ENCODE results near the gene TNK2.

TNK2 gene

DNA sequence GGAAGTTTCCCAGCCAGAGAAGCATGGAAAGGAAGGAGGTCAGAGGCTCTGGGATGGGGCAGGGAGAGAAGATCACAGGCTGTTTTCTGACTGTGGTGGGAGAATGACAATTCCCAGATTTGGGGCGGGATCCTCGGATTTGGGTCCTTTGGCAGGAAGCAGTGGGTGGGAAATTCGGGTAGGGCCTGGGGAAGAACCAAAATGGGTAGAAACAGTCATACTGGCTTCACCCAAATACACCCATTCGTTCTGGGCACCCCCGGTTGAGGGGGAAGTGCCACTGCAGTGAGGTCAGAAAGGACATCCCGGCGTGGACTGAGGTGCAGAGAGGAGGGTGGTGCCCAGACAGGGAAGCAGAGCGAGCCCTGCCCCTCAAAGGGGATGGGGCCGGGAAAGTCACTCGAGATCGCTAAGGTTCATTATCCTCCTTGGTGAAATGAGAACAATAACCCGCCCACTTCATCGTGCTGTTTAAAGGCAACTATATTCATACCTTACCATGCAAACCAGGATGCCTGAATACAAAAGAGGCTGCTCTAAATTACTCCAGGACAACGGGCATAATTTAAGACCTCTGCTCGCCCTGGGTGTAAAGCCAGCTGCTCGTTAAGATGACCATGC is 28.8 kb downstream of the TNK2 start:
- TF ChIP-seq HOXA7 (CRISPR knock-in tag; IDR thresholded peaks at IDR 0.05; ENCODE audit: borderline replicate concordance) (no peak), MZF1 (tag by site-specific recombination; IDR thresholded peaks at IDR 0.05; ENCODE audit: borderline replicate concordance) (no peak), ZNF416 (tag by site-specific recombination; IDR thresholded peaks at IDR 0.05) (no peak), MYNN (tag by site-specific recombination; IDR thresholded peaks at IDR 0.05; ENCODE audit: borderline replicate concordance) (no peak), ZBTB44 (tag by site-specific recombination; IDR thresholded peaks at IDR 0.05) (no peak), KLF16 (tag by site-specific recombination; IDR thresholded peaks at IDR 0.05) (no peak), ZNF521 (tag by site-specific recombination; IDR thresholded peaks at IDR 0.05) (no peak), ZNF426 (tag by site-specific recombination; IDR thresholded peaks at IDR 0.05) (no peak), ZNF658 (tag by site-specific recombination; IDR thresholded peaks at IDR 0.05) (no peak), ZNF169 (tag by site-specific recombination; IDR thresholded peaks at IDR 0.05) (no peak), ZNF221 (tag by site-specific recombination; IDR thresholded peaks at IDR 0.05; ENCODE audit: borderline replicate concordance) (no peak), CTCF (tag by site-specific recombination; IDR thresholded peaks at IDR 0.05) (no peak), GLIS1 (tag by site-specific recombination; IDR thresholded peaks at IDR 0.05) (no peak), SP7 (tag by site-specific recombination; IDR thresholded peaks at IDR 0.05) (no peak), ZNF600 (tag by site-specific recombination; IDR thresholded peaks at IDR 0.05) (no peak), ZNF776 (tag by site-specific recombination; IDR thresholded peaks at IDR 0.05; ENCODE audit: borderline replicate concordance) (no peak)
- TF ChIP-seq, protein P1, sequence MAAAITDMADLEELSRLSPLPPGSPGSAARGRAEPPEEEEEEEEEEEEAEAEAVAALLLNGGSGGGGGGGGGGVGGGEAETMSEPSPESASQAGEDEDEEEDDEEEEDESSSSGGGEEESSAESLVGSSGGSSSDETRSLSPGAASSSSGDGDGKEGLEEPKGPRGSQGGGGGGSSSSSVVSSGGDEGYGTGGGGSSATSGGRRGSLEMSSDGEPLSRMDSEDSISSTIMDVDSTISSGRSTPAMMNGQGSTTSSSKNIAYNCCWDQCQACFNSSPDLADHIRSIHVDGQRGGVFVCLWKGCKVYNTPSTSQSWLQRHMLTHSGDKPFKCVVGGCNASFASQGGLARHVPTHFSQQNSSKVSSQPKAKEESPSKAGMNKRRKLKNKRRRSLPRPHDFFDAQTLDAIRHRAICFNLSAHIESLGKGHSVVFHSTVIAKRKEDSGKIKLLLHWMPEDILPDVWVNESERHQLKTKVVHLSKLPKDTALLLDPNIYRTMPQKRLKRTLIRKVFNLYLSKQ (tag by site-specific recombination; IDR thresholded peaks at IDR 0.05; ENCODE audit: borderline replicate concordance) = no peak
- TF ChIP-seq, protein P2, sequence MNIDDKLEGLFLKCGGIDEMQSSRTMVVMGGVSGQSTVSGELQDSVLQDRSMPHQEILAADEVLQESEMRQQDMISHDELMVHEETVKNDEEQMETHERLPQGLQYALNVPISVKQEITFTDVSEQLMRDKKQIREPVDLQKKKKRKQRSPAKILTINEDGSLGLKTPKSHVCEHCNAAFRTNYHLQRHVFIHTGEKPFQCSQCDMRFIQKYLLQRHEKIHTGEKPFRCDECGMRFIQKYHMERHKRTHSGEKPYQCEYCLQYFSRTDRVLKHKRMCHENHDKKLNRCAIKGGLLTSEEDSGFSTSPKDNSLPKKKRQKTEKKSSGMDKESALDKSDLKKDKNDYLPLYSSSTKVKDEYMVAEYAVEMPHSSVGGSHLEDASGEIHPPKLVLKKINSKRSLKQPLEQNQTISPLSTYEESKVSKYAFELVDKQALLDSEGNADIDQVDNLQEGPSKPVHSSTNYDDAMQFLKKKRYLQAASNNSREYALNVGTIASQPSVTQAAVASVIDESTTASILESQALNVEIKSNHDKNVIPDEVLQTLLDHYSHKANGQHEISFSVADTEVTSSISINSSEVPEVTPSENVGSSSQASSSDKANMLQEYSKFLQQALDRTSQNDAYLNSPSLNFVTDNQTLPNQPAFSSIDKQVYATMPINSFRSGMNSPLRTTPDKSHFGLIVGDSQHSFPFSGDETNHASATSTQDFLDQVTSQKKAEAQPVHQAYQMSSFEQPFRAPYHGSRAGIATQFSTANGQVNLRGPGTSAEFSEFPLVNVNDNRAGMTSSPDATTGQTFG (tag by site-specific recombination; IDR thresholded peaks at IDR 0.05; ENCODE audit: borderline replicate concordance) = no peak
- TF ChIP-seq, protein P3, sequence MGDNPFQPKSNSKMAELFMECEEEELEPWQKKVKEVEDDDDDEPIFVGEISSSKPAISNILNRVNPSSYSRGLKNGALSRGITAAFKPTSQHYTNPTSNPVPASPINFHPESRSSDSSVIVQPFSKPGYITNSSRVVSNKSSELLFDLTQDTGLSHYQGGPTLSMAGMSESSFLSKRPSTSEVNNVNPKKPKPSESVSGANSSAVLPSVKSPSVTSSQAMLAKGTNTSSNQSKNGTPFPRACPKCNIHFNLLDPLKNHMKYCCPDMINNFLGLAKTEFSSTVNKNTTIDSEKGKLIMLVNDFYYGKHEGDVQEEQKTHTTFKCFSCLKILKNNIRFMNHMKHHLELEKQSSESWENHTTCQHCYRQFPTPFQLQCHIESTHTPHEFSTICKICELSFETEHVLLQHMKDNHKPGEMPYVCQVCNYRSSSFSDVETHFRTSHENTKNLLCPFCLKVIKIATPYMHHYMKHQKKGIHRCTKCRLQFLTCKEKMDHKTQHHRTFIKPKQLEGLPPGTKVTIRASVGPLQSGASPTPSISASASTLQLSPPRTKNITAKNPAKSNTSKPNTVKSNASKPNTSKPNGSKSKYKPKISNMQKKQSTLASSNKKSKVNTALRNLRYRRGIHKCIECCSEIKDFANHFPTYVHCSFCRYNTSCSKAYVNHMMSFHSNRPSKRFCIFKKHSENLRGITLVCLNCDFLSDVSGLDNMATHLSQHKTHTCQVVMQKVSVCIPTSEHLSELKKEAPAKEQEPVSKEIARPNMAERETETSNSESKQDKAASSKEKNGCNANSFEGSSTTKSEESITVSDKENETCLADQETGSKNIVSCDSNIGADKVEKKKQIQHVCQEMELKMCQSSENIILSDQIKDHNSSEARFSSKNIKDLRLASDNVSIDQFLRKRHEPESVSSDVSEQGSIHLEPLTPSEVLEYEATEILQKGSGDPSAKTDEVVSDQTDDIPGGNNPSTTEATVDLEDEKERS (tag by site-specific recombination; IDR thresholded peaks at IDR 0.05) = no peak
- ChIA-PET POLR2A (no interaction called here), CTCF (no interaction called here)

More for the DNA sequence above, 28.8 kb downstream of the TNK2 start:
- Histone ChIP-seq H3K4me1 (ENCODE audit: control insufficient read depth, insufficient read depth, low read length) (no peaks in the 10 kb centered on the region), H3K9me3 (ENCODE audit: control insufficient read depth, insufficient read depth, low read depth, low read length) (no peaks in the 10 kb centered on the region), H3K4me3 (ENCODE audit: low read depth, low read length) (no peak overlapping the region), H3K27ac (ENCODE audit: extremely low read depth, low read depth, low read length) (no peak overlapping the region), H3K36me3 (ENCODE audit: control insufficient read depth in 2 of 2, insufficient read depth in 1 of 2, low read length in 2 of 2) (peaks cover 0 to 63% of the 10 kb centered on the region in 2 experiments; a peak in 1 of 3 replicates)

Data from HEK293 (cell line).